Measurements from ENCODE around the gene SEPTIN11.

The SEPTIN11 gene

DNA sequence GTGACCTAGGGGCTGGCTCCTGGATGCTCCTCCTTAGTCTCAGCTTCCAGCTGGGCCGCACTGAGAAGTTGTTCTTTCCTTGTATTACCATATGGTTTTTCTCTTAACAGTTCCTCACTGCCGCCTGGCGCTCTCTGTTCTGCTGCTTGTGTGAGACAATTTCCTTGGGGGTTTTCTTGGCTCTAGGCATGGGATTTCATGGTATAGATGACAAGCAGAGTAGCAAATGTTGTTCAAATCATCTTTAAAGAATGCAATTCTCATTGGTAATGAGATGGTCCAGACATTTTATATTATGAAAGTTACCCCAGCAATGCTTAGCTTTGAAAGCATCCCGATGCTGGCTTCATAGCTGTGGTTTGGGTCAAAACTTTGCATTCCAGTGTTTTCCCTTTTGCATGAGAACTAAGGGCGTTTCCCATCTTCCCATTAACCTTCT lies 37.6 kb downstream of the SEPTIN11 start:
- H3K27me3 ChIP-seq, result no peaks in the 10 kb centered on the region
- no peak overlapping the region for H3K4me3 ChIP-seq (ENCODE audit: low read depth, low read length)
- DNase-seq, result no peak
- TF ChIP-seq, protein P1, sequence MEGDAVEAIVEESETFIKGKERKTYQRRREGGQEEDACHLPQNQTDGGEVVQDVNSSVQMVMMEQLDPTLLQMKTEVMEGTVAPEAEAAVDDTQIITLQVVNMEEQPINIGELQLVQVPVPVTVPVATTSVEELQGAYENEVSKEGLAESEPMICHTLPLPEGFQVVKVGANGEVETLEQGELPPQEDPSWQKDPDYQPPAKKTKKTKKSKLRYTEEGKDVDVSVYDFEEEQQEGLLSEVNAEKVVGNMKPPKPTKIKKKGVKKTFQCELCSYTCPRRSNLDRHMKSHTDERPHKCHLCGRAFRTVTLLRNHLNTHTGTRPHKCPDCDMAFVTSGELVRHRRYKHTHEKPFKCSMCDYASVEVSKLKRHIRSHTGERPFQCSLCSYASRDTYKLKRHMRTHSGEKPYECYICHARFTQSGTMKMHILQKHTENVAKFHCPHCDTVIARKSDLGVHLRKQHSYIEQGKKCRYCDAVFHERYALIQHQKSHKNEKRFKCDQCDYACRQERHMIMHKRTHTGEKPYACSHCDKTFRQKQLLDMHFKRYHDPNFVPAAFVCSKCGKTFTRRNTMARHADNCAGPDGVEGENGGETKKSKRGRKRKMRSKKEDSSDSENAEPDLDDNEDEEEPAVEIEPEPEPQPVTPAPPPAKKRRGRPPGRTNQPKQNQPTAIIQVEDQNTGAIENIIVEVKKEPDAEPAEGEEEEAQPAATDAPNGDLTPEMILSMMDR (IDR thresholded peaks at IDR 0.05; ENCODE audit: low read depth, low read length), result no peak
- no peaks in the 10 kb centered on the region for H3K9me3 ChIP-seq
- H3K36me3 ChIP-seq, result peaks cover 5% of the 10 kb centered on the region
- H3K4me1 ChIP-seq, result peaks cover 3% of the 10 kb centered on the region; the same call in 1 of the 2 replicates

DNA sequence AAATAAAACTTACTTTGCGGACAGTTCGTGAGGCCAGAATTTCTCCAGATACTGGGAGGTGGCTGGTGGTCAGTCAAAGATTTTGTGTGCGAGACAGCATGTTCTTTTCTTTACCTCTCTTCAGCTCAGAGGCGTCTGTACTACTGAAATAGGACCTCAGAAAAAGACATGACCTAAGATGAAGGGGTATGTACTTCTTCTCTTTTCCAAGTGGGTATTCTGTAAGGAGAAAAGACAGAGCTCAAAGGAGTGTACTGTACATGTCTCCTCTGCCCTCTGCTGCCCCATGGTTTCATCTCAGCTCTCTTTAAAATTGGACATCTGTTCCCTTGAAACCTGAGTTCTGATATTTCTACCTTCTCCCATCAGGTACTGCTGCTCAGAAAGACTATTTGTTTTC lies 38.1 kb downstream of the SEPTIN11 start:
- no peak for DNase-seq
- Histone ChIP-seq H3K36me3 (peaks cover 5% of the 10 kb centered on the region), H3K9me3 (no peaks in the 10 kb centered on the region), H3K4me3 (ENCODE audit: low read depth, low read length) (no peak overlapping the region), H3K27me3 (no peaks in the 10 kb centered on the region), H3K4me1 (peaks cover 3% of the 10 kb centered on the region; the same call in 1 of the 2 replicates)
- TF ChIP-seq, protein P1 (IDR thresholded peaks at IDR 0.05; ENCODE audit: low read depth, low read length), result no peak

DNA sequence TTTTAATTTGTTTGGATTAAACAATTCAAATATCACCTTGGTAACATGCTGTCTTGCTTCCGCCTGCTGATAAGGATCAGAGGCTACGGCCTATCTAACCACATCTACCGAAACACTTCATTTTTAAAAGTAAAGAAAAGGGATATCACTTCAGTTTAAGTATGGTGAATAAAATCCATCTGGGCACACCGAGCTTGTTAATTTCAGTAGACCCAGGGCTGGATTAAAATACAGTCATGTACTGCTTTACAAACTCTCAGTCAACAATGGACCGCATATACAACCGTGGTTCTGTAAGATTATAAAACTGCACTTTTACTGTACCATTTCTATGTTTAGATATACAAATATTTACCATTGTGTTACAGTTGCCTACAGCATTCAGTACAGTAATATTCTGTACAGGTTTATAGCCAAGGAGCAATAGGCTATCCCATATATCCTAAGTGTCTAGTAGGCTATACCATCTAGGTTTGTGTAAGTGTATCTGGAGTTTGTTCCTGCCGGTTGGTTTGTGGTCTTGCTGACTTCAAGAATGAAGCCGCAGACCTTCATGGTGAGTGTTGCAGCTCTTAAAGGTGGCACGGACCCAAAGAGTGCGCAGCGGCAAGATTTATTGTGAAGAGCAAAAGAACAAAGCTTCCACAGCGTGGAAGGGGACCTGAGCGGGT lies 40.0 kb downstream of the SEPTIN11 start:
- TF ChIP-seq, protein P1 (IDR thresholded peaks at IDR 0.05; ENCODE audit: low read depth, low read length), result no peak
- no peak for DNase-seq

DNA sequence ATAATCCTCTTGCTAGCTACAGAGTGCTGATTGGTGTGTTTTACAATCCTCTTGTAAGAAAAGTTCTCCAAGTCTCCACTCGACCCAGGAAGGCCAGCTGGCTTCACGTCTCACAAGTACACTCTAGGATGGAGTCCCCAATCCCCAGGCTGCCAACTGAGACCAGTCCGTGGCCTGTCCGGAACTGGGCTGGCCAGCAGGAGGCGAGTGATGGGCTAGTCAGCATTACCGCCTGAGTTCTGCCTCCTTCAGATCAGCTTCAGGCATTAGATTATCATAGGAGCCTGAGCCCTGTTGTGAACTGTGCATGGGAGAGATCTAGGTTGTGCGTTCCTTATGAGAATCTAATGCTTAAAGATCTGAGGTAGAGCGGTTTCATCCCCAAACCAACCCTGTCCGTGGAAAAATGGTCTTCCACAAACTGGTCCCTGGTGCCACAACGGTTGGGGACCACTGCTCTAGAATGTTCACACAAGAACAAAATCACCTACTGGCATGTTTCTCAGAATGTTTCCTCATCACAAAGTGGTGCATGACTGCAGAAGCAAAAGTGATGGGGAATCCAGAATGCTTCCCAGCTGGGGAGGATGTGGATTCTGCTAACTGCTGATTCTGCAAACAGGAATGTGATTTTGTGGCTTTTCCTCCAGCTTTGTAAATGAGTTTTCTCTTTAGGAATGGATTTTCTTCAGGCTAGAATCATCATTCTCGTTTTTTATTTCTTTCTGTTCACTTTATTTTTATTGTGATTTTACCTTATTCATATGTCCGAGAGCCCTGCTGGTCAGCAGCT lies 40.9 kb downstream of the SEPTIN11 start:
- no peak for DNase-seq
- Histone ChIP-seq H3K4me3 (ENCODE audit: low read depth, low read length) (no peak overlapping the region), H3K9me3 (no peaks in the 10 kb centered on the region), H3K4me1 (no peaks in the 10 kb centered on the region), H3K27me3 (no peaks in the 10 kb centered on the region), H3K36me3 (peaks cover 5% of the 10 kb centered on the region)
- TF ChIP-seq, protein P1 (IDR thresholded peaks at IDR 0.05; ENCODE audit: low read depth, low read length), result no peak

More for the DNA sequence above, 40.0 kb downstream of the SEPTIN11 start:
- Histone ChIP-seq H3K27me3 (no peaks in the 10 kb centered on the region), H3K36me3 (peaks cover 5% of the 10 kb centered on the region), H3K9me3 (no peaks in the 10 kb centered on the region), H3K4me1 (peaks cover 1% of the 10 kb centered on the region; the same call in 1 of the 2 replicates), H3K4me3 (ENCODE audit: low read depth, low read length) (no peak overlapping the region)

DNA sequence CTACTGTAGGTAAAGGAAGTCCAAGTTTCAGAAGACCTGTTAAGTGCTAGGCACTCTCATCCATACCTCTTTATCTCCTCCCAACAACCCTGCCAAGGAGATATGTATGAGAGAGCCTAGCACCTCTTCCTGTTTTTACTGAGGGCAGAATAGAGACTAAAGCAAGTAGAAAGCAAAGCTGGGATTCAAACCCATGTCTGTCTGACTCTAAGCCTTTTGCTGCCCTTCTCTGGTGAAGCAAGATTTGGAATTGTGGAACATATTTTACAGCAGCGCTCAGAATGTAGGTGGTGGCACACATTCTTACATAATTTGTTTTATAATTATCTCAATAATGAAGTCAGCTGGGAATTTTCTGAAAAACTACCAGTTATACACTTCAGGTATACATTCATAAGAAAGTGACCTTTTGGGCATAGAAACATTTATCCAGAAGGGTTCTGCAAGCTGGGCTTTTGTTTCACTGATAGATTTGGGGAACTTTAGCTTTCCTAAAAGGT lies 41.7 kb downstream of the SEPTIN11 start:
- Histone ChIP-seq H3K4me3 (ENCODE audit: low read depth, low read length) (no peak overlapping the region), H3K4me1 (no peaks in the 10 kb centered on the region)

More for the DNA sequence above, 41.7 kb downstream of the SEPTIN11 start:
- Histone ChIP-seq H3K9me3 (no peaks in the 10 kb centered on the region), H3K36me3 (peaks cover 7% of the 10 kb centered on the region), H3K27me3 (no peaks in the 10 kb centered on the region)
- DNase-seq, result no peak
- TF ChIP-seq, protein P1 (IDR thresholded peaks at IDR 0.05; ENCODE audit: low read depth, low read length), result no peak

All from BE2C (cell line).